ENCODE data around the gene GPX3. TPM values are rescaled to one million over a fixed set of nuclear protein-coding genes. Genes with fewer than 3 reads are reported as not detected.

The GPX3 gene
- total and polyA plus RNA-seq, 2 of the 8 experiments (the other 6 are each of a cell fraction or from before 2014, with no cell fraction given), result 27.8 to 77.9 TPM

DNA sequence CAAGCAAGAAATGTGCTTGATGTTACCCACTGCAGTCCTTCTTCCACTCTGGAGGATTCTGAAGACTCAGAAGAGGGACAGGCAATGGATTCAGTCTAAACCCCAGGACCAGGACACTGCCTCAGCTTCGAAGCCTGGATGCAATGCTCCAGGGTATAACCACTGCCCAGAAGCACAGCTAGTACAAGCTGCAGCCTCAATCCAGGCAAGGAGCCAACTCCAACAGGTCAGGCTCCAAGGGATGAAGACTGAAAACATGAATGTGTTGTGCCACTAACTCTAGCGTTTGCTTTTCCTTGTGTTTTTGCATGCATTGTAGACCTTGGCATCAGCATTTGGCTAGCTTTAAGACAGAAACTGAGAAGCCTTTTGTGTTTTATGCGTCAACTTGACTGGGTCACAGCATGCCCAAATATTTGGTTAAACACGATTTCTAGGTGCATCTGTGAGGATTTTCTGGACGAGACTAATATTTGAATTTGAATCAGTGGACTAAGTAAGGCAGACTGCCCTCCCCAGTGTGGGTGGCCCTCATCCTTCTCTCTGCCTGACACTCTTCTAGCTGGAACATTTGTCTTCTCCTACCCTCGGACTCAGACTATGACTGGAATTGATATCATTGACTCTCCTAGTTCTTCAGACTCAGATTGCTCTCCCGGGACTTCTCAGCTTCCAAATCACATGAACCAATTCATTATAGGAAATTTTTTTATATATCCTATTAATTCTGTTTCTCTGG is 20.5 kb upstream of the GPX3 start (continued):
- TF ChIP-seq, protein P1, sequence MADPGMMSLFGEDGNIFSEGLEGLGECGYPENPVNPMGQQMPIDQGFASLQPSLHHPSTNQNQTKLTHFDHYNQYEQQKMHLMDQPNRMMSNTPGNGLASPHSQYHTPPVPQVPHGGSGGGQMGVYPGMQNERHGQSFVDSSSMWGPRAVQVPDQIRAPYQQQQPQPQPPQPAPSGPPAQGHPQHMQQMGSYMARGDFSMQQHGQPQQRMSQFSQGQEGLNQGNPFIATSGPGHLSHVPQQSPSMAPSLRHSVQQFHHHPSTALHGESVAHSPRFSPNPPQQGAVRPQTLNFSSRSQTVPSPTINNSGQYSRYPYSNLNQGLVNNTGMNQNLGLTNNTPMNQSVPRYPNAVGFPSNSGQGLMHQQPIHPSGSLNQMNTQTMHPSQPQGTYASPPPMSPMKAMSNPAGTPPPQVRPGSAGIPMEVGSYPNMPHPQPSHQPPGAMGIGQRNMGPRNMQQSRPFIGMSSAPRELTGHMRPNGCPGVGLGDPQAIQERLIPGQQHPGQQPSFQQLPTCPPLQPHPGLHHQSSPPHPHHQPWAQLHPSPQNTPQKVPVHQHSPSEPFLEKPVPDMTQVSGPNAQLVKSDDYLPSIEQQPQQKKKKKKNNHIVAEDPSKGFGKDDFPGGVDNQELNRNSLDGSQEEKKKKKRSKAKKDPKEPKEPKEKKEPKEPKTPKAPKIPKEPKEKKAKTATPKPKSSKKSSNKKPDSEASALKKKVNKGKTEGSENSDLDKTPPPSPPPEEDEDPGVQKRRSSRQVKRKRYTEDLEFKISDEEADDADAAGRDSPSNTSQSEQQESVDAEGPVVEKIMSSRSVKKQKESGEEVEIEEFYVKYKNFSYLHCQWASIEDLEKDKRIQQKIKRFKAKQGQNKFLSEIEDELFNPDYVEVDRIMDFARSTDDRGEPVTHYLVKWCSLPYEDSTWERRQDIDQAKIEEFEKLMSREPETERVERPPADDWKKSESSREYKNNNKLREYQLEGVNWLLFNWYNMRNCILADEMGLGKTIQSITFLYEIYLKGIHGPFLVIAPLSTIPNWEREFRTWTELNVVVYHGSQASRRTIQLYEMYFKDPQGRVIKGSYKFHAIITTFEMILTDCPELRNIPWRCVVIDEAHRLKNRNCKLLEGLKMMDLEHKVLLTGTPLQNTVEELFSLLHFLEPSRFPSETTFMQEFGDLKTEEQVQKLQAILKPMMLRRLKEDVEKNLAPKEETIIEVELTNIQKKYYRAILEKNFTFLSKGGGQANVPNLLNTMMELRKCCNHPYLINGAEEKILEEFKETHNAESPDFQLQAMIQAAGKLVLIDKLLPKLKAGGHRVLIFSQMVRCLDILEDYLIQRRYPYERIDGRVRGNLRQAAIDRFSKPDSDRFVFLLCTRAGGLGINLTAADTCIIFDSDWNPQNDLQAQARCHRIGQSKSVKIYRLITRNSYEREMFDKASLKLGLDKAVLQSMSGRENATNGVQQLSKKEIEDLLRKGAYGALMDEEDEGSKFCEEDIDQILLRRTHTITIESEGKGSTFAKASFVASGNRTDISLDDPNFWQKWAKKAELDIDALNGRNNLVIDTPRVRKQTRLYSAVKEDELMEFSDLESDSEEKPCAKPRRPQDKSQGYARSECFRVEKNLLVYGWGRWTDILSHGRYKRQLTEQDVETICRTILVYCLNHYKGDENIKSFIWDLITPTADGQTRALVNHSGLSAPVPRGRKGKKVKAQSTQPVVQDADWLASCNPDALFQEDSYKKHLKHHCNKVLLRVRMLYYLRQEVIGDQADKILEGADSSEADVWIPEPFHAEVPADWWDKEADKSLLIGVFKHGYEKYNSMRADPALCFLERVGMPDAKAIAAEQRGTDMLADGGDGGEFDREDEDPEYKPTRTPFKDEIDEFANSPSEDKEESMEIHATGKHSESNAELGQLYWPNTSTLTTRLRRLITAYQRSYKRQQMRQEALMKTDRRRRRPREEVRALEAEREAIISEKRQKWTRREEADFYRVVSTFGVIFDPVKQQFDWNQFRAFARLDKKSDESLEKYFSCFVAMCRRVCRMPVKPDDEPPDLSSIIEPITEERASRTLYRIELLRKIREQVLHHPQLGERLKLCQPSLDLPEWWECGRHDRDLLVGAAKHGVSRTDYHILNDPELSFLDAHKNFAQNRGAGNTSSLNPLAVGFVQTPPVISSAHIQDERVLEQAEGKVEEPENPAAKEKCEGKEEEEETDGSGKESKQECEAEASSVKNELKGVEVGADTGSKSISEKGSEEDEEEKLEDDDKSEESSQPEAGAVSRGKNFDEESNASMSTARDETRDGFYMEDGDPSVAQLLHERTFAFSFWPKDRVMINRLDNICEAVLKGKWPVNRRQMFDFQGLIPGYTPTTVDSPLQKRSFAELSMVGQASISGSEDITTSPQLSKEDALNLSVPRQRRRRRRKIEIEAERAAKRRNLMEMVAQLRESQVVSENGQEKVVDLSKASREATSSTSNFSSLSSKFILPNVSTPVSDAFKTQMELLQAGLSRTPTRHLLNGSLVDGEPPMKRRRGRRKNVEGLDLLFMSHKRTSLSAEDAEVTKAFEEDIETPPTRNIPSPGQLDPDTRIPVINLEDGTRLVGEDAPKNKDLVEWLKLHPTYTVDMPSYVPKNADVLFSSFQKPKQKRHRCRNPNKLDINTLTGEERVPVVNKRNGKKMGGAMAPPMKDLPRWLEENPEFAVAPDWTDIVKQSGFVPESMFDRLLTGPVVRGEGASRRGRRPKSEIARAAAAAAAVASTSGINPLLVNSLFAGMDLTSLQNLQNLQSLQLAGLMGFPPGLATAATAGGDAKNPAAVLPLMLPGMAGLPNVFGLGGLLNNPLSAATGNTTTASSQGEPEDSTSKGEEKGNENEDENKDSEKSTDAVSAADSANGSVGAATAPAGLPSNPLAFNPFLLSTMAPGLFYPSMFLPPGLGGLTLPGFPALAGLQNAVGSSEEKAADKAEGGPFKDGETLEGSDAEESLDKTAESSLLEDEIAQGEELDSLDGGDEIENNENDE (IDR thresholded peaks at IDR 0.05; ENCODE audit: insufficient replicate concordance, low read length), result no peak
- no peak for TF ChIP-seq GTF2F1 (IDR thresholded peaks at IDR 0.05; ENCODE audit: borderline replicate concordance, low read depth, low read length)
